Measurements from ENCODE around the gene INPP5J. TPM values are rescaled to one million over a fixed set of nuclear protein-coding genes. Genes with fewer than 3 reads are reported as not detected.

INPP5J gene
- total and polyA plus RNA-seq, 3 donors from 2014 or later, result 5.2 to 17.2 (median 11.3) TPM

DNA sequence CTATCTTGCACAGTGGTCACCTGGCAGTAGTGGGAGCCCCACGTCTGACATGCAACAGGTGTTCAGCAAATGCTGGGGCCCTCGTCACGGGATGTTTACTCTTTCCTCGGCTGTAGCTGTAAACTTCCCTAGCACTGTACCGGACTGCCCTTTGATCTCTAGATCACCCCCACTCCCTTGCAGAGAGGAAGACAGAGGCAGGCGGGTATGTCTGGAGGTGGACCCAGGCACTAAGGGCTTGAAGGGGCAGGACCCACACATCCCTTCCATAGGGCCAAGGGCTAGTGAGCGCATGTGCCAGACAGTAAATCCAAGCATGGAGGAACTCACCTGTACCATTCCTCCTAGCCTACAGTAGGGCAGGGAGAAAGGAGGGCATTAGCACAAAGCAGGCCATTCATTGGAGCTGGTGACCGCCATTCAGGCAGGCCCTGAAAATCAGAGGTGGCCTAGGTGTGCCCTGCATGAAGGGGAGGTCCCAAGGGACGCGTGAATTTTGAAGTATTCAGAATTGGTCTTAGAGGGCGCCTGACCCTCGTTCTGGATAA lies 43.6 kb upstream of the INPP5J start:
- intact Hi-C loops (cut with DNase I; ENCODE audit: low total_unique reads), result no loop called here
- no peak overlapping the region for H3K4me3 ChIP-seq
- no peaks in the 10 kb centered on the region for H3K36me3 ChIP-seq (ENCODE audit: low read depth, missing control alignments)
- no peaks in the 10 kb centered on the region for H3K27me3 ChIP-seq
- no peak for TF ChIP-seq POLR2A (IDR thresholded peaks at IDR 0.05)
- TF ChIP-seq, protein P1, sequence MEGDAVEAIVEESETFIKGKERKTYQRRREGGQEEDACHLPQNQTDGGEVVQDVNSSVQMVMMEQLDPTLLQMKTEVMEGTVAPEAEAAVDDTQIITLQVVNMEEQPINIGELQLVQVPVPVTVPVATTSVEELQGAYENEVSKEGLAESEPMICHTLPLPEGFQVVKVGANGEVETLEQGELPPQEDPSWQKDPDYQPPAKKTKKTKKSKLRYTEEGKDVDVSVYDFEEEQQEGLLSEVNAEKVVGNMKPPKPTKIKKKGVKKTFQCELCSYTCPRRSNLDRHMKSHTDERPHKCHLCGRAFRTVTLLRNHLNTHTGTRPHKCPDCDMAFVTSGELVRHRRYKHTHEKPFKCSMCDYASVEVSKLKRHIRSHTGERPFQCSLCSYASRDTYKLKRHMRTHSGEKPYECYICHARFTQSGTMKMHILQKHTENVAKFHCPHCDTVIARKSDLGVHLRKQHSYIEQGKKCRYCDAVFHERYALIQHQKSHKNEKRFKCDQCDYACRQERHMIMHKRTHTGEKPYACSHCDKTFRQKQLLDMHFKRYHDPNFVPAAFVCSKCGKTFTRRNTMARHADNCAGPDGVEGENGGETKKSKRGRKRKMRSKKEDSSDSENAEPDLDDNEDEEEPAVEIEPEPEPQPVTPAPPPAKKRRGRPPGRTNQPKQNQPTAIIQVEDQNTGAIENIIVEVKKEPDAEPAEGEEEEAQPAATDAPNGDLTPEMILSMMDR (IDR thresholded peaks at IDR 0.05), result no peak
- H3K4me1 ChIP-seq, result peaks cover 23% of the 10 kb centered on the region
- no peaks in the 10 kb centered on the region for H3K9me3 ChIP-seq
- no peak overlapping the region for H3K27ac ChIP-seq
- WGBS, 2 donors, result 81 to 90% methylated on average over 11 to 12 of the region's 12 CpGs
- no peak for DNase-seq

DNA sequence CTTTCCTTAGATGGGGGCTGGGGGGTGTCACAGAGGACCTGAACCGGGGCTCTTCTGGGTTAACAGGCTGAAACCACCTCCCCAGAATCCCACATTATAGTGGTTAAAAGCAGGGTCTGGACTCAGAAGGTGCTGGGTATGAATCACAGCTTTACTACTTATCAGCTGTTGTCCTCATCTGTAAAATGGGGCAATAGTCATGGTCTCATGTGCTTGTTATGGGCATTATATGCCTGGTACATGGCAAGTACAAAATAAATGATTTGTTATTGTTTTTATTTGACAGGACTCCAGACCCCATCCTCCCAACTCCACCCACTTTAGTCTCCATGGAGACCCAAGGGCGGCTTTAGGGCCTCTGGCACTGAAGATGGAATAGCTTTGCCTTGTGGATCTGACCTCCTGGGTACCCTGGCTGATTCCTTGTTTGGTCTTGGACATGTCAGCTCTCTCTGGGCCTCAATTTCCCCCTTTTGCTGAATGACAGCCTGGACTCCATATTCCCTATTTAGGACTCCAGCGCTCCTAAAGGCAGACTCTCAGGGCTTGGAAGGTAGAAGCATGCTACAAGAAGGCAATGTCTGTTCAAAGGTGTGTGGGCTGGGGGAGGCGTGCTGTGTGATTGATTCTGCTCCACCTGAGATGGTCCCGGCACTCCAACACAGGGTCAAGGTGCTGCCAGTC lies 42.5 kb upstream of the INPP5J start:
- TF ChIP-seq, protein P1 (IDR thresholded peaks at IDR 0.05), result no peak
- TF ChIP-seq POLR2A (IDR thresholded peaks at IDR 0.05), result no peak
- H3K4me1 ChIP-seq, result peaks cover 28% of the 10 kb centered on the region
- no peaks in the 10 kb centered on the region for H3K9me3 ChIP-seq
- peak overlapping the region; percentile 71 to 79 for H3K4me3 ChIP-seq
- no peak for DNase-seq
- H3K27ac ChIP-seq, result peak overlapping the region; percentile 81 to 90
- intact Hi-C loops (cut with DNase I; ENCODE audit: low total_unique reads), result no loop called here
- H3K27me3 ChIP-seq, result no peaks in the 10 kb centered on the region
- WGBS, 2 donors, result 26 to 27% methylated on average over 5 of the region's 5 CpGs
- no peaks in the 10 kb centered on the region for H3K36me3 ChIP-seq (ENCODE audit: low read depth, missing control alignments)

DNA sequence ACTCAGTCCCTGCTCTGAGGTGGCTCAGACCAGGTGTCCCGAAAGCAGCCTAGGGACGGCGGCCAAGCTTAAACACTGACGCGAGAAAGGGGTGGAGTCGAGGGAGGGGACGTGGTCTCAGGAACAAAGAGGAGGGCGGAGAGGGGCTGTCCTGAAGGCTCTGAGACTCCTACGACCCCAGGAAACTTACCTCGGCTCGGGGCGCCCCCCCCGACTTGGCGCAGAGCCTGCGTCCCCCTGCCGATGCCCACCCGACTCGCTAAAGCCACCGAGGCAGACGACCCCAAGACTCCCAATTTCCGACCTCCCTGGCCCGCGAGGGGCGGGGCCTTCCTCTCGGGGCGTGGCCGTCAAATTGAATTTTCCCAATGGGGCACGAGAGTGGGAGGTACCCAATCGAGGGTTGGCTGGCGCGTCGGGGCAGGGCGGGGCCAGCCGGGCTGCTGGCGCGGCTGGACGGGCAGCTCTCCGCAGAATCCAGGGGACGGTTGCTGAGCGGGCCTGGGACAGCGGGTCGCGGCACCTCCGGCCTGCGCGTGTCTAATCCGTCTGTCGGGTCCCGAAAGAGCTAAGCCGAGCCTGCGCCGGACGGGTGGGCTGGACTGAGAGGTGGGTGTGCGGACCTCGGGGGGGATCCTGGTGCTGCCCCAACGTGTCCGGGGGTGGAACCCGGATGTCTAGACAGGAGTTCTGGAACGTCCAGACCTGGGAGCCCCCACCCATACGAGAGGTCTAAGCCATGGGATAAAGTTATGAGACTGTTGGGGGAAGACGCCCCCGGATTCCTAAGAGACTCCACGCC lies 41.7 kb upstream of the INPP5J start, which contains the start of gene SMTN:
Gene SMTN (plus strand): TSS at position 471 of the 802 bp plus-strand sequence. CDS start 1,941 bp downstream, outside the sequence.
- no peaks in the 10 kb centered on the region for H3K27me3 ChIP-seq
- H3K4me3 ChIP-seq, result peak within 1 kb of the TSS; percentile 71 to 79
- H3K27ac ChIP-seq, result peak within 1 kb of the TSS; percentile 81 to 90
- no peaks in the 10 kb centered on the region for H3K36me3 ChIP-seq (ENCODE audit: low read depth, missing control alignments)
- WGBS, 2 donors, result 1% methylated on average over 12 to 61 of the region's 63 CpGs
- H3K4me1 ChIP-seq, result peaks cover 35% of the 10 kb centered on the region
- H3K9me3 ChIP-seq, result no peaks in the 10 kb centered on the region
- intact Hi-C loops (cut with DNase I; ENCODE audit: low total_unique reads), result no loop called here
- peak; percentile 94 for DNase-seq
- TF ChIP-seq, protein P1 (IDR thresholded peaks at IDR 0.05), result no peak
- peak; percentile 98 for TF ChIP-seq POLR2A (IDR thresholded peaks at IDR 0.05)

DNA sequence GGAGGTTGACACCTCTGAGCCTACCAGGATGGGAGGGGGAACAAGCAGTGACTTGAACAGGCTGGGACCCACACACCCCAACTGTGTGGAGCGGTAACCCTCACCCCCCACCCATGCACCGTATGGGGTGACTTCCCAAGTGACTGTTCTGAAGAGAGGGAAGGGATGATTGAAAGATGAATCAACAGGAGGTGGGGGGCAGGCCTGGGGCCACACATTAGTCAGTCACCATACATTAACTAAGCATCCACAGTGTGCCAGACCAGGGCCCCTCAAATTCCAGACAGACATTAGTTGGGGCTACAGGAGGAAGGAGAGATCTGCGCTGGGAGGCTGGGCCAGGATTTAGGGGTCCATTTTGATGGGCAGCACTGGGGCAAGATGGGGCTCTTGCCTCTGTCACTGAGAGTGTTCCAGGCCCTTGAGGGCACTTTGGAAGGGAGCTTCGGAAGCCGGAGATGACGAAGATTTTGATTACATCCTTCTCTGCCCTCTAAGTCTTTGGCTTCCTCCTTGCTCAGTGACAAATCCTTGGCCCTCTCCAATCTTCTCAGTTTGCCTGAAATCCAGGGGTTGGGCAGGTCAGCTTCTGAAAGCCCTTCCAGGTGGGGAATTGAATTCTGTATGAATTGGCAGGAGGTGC lies 40.7 kb upstream of the INPP5J start:
- 56 to 60% methylated on average over 5 to 6 of the region's 6 CpGs for WGBS, 2 donors
- no peaks in the 10 kb centered on the region for H3K36me3 ChIP-seq (ENCODE audit: low read depth, missing control alignments)
- H3K27ac ChIP-seq, result peak overlapping the region; percentile 67 to 90
- DNase-seq, result no peak
- H3K4me3 ChIP-seq, result peak overlapping the region; percentile 71 to 79
- H3K27me3 ChIP-seq, result no peaks in the 10 kb centered on the region
- TF ChIP-seq, protein P1 (IDR thresholded peaks at IDR 0.05), result no peak
- no peak for TF ChIP-seq POLR2A (IDR thresholded peaks at IDR 0.05)
- H3K9me3 ChIP-seq, result no peaks in the 10 kb centered on the region
- H3K4me1 ChIP-seq, result peaks cover 36% of the 10 kb centered on the region
- intact Hi-C loops (cut with DNase I; ENCODE audit: low total_unique reads), result no loop called here

Data from testis (tissue), 3 donors.